ENCODE measurements around the gene VSNL1.

GRCh38 chr2:17667898-17668297 is 127.4 kb downstream of the VSNL1 start:
- TF ChIP-seq GATA3 (IDR thresholded peaks at IDR 0.05; ENCODE audit: low read depth, low read length) = no peak
- TF ChIP-seq GATA2 (IDR thresholded peaks at IDR 0.05; ENCODE audit: low read depth, low read length) = no peak

Data from SH-SY5Y (cell line).